Stomach smooth muscle (tissue), 2 donors: ENCODE results near the gene ENPP7.
"Not testable (repeated sequence)": the region's sequence is repeated elsewhere in the genome, so short reads cannot be mapped to it uniquely, and the experiment has no call there.

Experiments
- H3K27ac ChIP-seq: one replicate; pipeline ENCODE4 v1.7.0; 2013; ENCODE audit warnings: mild to moderate bottlenecking, low read length, inconsistent platforms
- H3K27me3 ChIP-seq, 2 donors: one replicate each; pipeline ENCODE4 v1.7.0; 2013; ENCODE audit warnings: low read length in 2 of 2; ENCODE audit not compliant: insufficient read depth in 2 of 2, control insufficient read depth in 1 of 2
- H3K36me3 ChIP-seq, 2 donors: one replicate each; pipeline ENCODE4 v1.7.0; 2013; ENCODE audit warnings: low read length in 2 of 2; ENCODE audit not compliant: control insufficient read depth in 2 of 2, insufficient read depth in 2 of 2
- H3K4me1 ChIP-seq: one replicate; pipeline ENCODE4 v1.7.0; 2013; ENCODE audit warnings: low read length; ENCODE audit not compliant: control insufficient read depth, insufficient read depth
- H3K4me3 ChIP-seq, 2 donors: one replicate each; pipeline ENCODE4 v1.7.0; 2013; ENCODE audit warnings: low read length in 2 of 2
- H3K9ac ChIP-seq, 2 donors: one replicate each; pipeline ENCODE4 v1.7.0; 2013; ENCODE audit warnings: low read length in 2 of 2, mild to moderate bottlenecking in 1 of 2
- H3K9me3 ChIP-seq, 2 donors: one replicate each; pipeline ENCODE4 v1.7.0; 2013; ENCODE audit warnings: low read length in 2 of 2; ENCODE audit not compliant: control insufficient read depth in 2 of 2
- donor health status: healthy.
- donor health status: Pancreatic carcinoma.

Gene ENPP7

DNA sequence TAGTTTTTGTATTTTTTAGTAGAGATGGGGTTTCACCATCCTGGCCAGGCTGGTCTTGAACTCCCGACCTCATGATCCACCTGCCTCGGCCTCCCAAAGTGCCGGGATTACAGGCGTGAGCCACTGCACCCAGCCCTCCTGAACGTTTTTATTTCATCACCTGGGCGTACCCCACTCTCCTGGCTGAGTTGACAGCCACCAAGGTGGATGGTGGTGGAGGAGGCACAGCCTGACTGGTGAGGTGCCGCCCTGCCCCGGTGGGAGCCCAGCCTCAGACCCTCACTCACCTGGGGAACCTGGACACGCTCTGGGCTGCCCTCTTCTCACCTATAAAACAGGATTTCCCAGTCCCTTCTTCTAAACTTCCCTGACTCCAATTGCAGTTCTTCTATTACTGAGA is 42.0 kb downstream of the ENPP7 start:
- H3K4me1 ChIP-seq, H3K4me3 ChIP-seq, H3K36me3 ChIP-seq, H3K9ac ChIP-seq, H3K27ac ChIP-seq, H3K9me3 ChIP-seq: not testable (repeated sequence)
- H3K27me3 ChIP-seq: peaks cover 26 to 53% of the 10 kb centered on the region in 2 donors

DNA sequence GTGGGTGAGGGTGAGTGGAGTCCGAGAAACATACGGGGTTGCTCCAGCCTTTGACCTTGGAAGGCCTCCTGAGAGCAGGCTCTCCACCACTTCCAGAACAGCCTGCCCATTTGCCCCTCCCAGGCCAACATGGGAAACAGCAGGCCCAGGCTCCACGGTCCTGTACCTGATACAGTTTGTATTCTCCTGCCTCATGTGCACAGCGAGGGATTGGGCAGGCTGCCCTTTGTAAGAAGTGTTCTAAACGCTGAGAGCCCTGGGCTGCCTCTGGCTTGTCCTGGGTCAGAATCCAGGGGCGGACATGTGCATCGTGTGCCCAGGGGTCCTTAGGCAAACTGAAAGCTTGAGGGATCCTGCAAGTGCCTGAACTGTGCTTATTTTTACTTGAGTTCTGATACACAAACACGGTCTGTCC is 43.8 kb downstream of the ENPP7 start:
- H3K27ac ChIP-seq: no peak overlapping the region
- H3K36me3 ChIP-seq: no peaks in the 10 kb centered on the region
- peaks cover 40 to 58% of the 10 kb centered on the region in 2 donors for H3K27me3 ChIP-seq

DNA sequence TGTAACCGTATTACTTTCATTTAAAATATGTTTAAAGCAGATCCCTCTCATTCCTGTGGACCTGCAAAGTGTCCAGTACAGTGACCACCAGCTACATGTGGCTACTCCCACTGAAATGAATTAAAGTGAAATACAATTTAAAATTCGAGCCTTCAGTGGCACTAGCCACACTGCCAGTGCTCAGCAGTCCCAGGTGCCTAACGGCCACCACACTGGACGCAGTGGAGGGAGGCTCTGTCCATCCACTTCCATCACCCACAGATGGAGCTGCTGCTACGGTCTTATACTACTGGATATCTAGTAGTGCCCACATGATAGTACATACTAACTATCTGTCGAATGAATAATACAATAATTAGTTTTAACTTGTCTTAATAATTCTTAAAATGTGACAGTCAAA is 44.9 kb downstream of the ENPP7 start:
- no peak overlapping the region for H3K4me3 ChIP-seq
- peaks cover 51 to 61% of the 10 kb centered on the region in 2 donors for H3K27me3 ChIP-seq
- H3K9ac ChIP-seq: no peak overlapping the region
- no peak overlapping the region for H3K27ac ChIP-seq
- no peaks in the 10 kb centered on the region for H3K36me3 ChIP-seq
- H3K9me3 ChIP-seq: no peaks in the 10 kb centered on the region
- peaks cover 16% of the 10 kb centered on the region for H3K4me1 ChIP-seq

More for the DNA sequence above, 43.8 kb downstream of the ENPP7 start:
- H3K4me1 ChIP-seq: peaks cover 16% of the 10 kb centered on the region
- H3K4me3 ChIP-seq: no peak overlapping the region
- no peak overlapping the region for H3K9ac ChIP-seq
- no peaks in the 10 kb centered on the region for H3K9me3 ChIP-seq

DNA sequence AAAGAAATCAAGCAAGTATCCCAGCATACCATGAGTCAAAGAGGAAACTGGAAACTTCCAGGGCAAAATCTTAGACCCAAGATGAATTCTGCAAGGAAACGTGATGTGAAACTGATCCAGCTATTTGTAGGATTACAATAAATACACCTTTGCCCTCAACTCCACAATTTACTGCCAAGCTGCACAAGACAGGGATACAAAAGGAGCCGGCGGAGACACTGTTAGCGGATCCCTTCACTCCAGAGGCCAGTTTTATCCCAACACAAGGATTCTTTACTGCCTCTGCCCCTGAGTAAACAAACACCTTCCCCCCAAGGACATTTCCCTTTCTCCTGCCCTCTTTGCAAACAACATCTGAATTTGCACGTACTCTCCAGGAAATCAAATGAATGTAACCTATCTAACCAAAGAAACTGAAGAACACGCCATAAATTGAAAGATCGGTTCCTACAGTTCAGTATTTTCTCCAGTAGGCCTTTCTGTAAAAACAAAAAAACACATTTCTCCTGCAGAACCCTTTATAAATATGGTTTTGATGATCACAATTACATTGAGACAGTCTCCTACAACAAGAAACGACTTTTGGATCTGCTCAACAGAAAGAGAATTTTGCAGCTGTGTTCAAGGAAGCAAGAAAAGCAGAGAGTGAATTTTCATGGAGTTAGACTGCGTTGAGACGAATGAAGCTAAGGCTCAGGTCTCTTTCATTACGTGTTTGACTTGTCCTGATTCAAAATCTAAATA is 45.8 kb downstream of the ENPP7 start:
- H3K27me3 ChIP-seq: peaks cover 58 to 62% of the 10 kb centered on the region in 2 donors
- no peak overlapping the region for H3K9ac ChIP-seq
- no peaks in the 10 kb centered on the region for H3K36me3 ChIP-seq
- H3K9me3 ChIP-seq: no peaks in the 10 kb centered on the region
- H3K27ac ChIP-seq: no peak overlapping the region
- peaks cover 16% of the 10 kb centered on the region for H3K4me1 ChIP-seq
- H3K4me3 ChIP-seq: peak overlapping the region in 1 of 2 donors; percentile 61

DNA sequence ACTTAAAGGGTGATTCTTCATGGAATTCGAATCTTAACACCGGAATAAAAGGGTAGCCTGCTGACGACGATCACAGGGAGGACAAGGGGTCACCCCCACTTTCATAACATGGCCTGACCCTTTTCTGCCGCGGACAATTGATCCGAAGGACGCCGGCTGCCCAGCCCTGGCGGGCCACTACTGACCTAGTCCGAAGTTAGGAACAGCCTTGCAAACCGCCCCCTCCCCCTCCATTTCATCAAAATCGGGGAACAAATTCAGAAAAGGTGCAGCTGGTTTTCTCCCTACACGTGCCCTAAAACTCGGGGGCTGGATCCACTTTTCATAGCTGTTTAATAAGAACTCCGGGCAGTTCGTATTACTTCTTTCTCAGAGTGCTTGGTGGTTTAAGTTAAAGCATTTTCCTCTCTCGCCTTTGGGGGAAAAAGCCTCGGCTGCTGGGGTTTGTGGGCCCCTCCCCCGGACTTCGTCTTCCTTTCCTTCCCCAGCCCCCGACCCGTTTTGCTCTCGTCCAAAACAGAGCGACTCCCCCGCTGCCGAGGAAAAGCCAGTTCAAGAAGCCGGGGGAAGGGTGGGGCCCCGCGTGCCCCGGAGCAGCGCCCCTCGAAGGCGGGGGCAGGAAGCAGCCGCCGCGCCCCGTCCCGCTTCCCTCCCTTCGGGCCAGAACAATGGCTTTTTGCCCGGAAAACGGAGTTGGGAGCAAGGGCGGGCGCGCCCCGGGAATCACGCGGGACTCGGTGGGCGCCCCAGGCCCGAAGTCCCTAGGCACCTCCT is 46.6 kb downstream of the ENPP7 start:
- H3K9me3 ChIP-seq: no peaks in the 10 kb centered on the region
- H3K4me3 ChIP-seq: peak overlapping the region; percentile 29 to 61
- no peaks in the 10 kb centered on the region for H3K36me3 ChIP-seq
- H3K27me3 ChIP-seq: peaks cover 58 to 64% of the 10 kb centered on the region in 2 donors
- peaks cover 16% of the 10 kb centered on the region for H3K4me1 ChIP-seq
- no peak overlapping the region for H3K27ac ChIP-seq
- H3K9ac ChIP-seq: no peak overlapping the region

DNA sequence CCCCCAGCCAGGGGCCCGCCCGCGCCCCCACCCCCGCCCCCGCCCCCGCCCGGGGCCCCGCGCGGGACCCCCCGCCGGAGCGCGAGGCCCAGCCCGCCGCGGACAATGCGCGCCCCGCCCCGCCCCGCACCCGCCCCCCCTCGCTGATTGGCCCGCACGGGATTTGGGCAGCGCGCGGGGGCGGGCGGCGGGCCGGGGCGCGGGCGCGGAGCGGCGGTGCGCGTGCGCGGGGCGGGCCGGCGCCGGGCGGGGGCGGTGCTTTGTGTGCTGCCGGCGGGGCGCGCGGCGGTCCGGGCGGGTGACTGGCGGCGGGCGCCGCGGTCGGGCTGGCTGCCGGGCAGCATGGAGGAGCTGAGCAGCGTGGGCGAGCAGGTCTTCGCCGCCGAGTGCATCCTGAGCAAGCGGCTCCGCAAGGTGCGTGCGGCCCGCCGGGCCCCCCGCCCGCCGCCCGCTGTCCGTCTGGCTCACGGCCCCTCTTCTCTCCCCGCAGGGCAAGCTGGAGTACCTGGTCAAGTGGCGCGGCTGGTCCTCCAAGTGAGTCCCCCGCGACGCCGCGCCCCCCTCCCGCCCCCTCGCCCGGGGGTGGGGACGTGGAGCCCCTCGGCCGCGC is 47.3 kb downstream of the ENPP7 start, which contains the start of gene CBX2:
Gene CBX2, plus strand, starts transcription at position 255 of the 610 bp plus-strand sequence. Its CDS starts 88 bp downstream, at position 343.
- Histone ChIP-seq H3K4me3 (peak within 1 kb of the TSS; percentile 29 to 61), H3K4me1 (peaks cover 16% of the 10 kb centered on the region), H3K27ac (no peak within 1 kb of the TSS), H3K27me3 (peaks cover 60% of the 10 kb centered on the region in 2 donors), H3K36me3 (no peaks in the 10 kb centered on the region), H3K9me3 (no peaks in the 10 kb centered on the region), H3K9ac (no peak within 1 kb of the TSS)

DNA sequence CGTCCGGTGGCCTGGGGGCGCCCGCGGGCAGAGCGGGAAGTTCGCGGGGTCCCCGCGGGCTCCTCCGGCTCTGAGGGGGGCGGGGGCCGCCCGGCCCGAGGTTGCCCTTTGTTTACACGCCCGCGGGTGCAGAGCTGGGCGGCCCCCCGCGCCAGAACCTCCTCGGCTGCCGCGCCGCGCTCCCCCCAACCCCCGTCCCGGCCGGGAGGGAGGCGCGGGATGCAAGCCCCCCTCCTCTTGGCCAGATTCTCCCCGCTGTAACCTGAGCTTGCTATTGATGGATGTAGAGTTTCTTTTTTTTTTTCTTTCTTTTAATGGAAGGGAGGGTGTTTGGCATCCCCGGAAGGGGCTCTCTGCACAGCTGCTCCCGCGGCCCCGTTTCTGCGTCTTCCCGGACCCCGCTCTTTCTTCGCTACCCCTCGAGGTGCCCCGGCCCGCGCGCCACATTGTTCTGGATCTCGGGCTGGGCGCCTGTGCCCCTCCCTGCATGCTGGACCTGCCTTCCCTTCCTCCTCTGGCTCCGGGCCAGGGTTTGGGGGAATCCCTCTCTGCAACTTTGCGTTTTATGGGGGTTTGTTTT is 47.9 kb downstream of the ENPP7 start:
- Histone ChIP-seq H3K4me1 (peaks cover 16% of the 10 kb centered on the region), H3K9me3 (no peaks in the 10 kb centered on the region), H3K9ac (no peak overlapping the region), H3K27me3 (peaks cover 58 to 62% of the 10 kb centered on the region in 2 donors), H3K36me3 (no peaks in the 10 kb centered on the region), H3K27ac (no peak overlapping the region), H3K4me3 (peak overlapping the region in 1 of 2 donors; percentile 61)

DNA sequence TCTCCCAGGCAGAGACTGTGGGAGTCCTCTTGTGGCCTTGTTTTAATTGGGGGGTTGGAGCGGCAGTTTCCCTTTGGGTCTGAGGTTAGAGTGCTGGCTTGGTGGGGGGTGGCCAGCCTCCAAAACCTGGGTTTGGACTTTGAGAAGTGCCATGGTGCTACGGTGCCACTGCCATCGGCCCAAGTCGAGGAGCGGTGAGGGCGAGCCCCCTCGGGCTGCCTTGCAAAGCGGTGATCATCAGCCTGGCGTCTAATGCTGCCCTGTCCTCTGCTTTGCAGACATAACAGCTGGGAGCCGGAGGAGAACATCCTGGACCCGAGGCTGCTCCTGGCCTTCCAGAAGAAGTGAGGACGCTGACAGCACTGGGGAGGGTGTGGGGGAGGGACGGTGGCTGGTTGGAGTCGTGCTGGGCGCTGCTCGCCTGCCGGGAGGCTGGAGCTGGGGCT is 48.4 kb downstream of the ENPP7 start:
- H3K27ac ChIP-seq: no peak overlapping the region
- no peak overlapping the region for H3K4me3 ChIP-seq
- H3K9me3 ChIP-seq: no peaks in the 10 kb centered on the region
- peaks cover 55 to 66% of the 10 kb centered on the region in 2 donors for H3K27me3 ChIP-seq
- H3K4me1 ChIP-seq: peaks cover 16% of the 10 kb centered on the region
- H3K9ac ChIP-seq: no peak overlapping the region
- no peaks in the 10 kb centered on the region for H3K36me3 ChIP-seq

DNA sequence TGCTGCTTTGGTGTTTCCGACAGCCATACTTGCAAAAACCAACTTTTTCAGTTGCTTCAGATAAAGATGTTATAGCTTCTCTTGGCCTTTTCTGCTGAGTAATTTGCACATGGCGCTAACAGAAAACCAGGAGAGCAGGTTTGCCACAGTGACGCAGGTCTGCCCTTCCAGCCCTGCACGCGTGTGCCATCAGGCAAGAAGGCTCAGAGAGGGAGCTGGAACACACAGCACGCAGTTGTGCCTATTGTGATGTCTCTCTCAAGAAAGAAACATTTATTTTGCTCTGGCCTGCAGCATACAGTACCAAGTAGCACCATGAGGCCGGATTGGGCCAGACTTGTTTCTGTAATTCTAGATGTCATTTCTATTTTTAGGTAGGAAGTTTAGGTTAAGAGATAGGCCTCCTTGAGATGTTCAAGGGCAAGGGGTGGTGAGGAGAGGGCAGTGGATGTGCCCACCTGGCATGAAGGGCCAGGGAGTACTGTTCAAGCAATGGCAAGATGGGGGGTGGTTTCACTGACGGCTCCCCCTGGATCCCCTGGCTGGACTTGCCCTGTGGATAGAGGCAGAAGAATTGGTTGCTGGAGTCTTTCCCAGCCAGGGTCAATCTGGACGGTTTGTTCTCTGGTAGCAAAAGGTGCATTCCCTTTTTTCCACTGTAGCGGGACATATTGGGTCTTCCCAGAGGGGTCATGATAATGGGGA is 49.1 kb downstream of the ENPP7 start:
- H3K9ac ChIP-seq: no peak overlapping the region
- peaks cover 16% of the 10 kb centered on the region for H3K4me1 ChIP-seq
- H3K27me3 ChIP-seq: peaks cover 52 to 70% of the 10 kb centered on the region in 2 donors
- no peaks in the 10 kb centered on the region for H3K36me3 ChIP-seq
- no peaks in the 10 kb centered on the region for H3K9me3 ChIP-seq
- H3K4me3 ChIP-seq: no peak overlapping the region
- H3K27ac ChIP-seq: no peak overlapping the region
